SK-N-SH treated with all-trans-retinoic acid at 6 μM for 48 hours (cell line): ENCODE data around the gene STXBP5.
"Not testable (repeated sequence)": the region's sequence is repeated elsewhere in the genome, so short reads cannot be mapped to it uniquely, and the experiment has no call there.

ENCODE experiments used
- ATAC-seq: fragments of 200-7000 bp; cut with Tn5 transposase; 3 replicates; pipeline ENCODE4 v1.9.1; 2020; ENCODE audit warnings: mild to moderate bottlenecking, moderate library complexity
- BACH2 ChIP-seq: fragments of 250-450 bp; sonication (Bioruptor Pico); IDR thresholded peaks from 2 replicates; pipeline ENCODE4 v1.9.0; 2021; ENCODE audit warnings: mild to moderate bottlenecking, borderline replicate concordance
- CREB5 ChIP-seq: fragments of 250-450 bp; sonication (Bioruptor Pico); IDR thresholded peaks from 2 replicates; pipeline ENCODE4 v1.5.1; 2020; ENCODE audit warnings: low read depth, mild to moderate bottlenecking, moderate library complexity
- CSDC2 ChIP-seq: fragments of 250-450 bp; sonication (Bioruptor Pico); IDR thresholded peaks from 2 replicates; pipeline ENCODE4 v1.5.0; 2020; ENCODE audit warnings: mild to moderate bottlenecking, moderate library complexity
- GLIS3 ChIP-seq: fragments of 250-450 bp; sonication (Bioruptor Pico); IDR thresholded peaks from 2 replicates; pipeline ENCODE4 v1.5.0; 2020; ENCODE audit warnings: mild to moderate bottlenecking, moderate library complexity
- OSR1 ChIP-seq: fragments of 250-450 bp; sonication (Bioruptor Pico); IDR thresholded peaks from 2 replicates; pipeline ENCODE4 v1.8.0; 2022; ENCODE audit warnings: moderate library complexity, mild to moderate bottlenecking, inconsistent platforms
- PATZ1 ChIP-seq: fragments of 250-450 bp; sonication (Bioruptor Pico); IDR thresholded peaks from 2 replicates; pipeline ENCODE4 v1.8.0; 2020; ENCODE audit warnings: mild to moderate bottlenecking, moderate library complexity, borderline replicate concordance
- POU6F1 ChIP-seq: fragments of 250-450 bp; sonication (Bioruptor Pico); IDR thresholded peaks from 2 replicates; pipeline ENCODE4 v1.8.0; 2021; ENCODE audit warnings: low read depth, mild to moderate bottlenecking, moderate library complexity, borderline replicate concordance
- PPARA ChIP-seq: fragments of 250-450 bp; sonication (Bioruptor Pico); IDR thresholded peaks from 2 replicates; pipeline ENCODE4 v1.5.0; 2020; ENCODE audit warnings: mild to moderate bottlenecking, borderline replicate concordance
- RARB ChIP-seq: fragments of 250-450 bp; sonication (Bioruptor Pico); IDR thresholded peaks from 2 replicates; pipeline ENCODE4 v1.8.0; 2021; ENCODE audit warnings: mild to moderate bottlenecking, moderate library complexity
- SNAI2 ChIP-seq: fragments of 250-450 bp; sonication (Bioruptor Pico); IDR thresholded peaks from 2 replicates; pipeline ENCODE4 v1.5.0; 2020; ENCODE audit warnings: mild to moderate bottlenecking, moderate library complexity
- TCF4 ChIP-seq: fragments of 250-450 bp; sonication (Bioruptor Pico); IDR thresholded peaks from 2 replicates; pipeline ENCODE4 v1.8.0; 2021; ENCODE audit warnings: mild to moderate bottlenecking, moderate library complexity, borderline replicate concordance
- TSHZ2 ChIP-seq: fragments of 250-450 bp; sonication (Bioruptor Pico); IDR thresholded peaks from 2 replicates; pipeline ENCODE4 v1.5.0; 2020; ENCODE audit warnings: mild to moderate bottlenecking, moderate library complexity
- ZC3H10 ChIP-seq: fragments of 250-450 bp; sonication (Bioruptor Pico); IDR thresholded peaks from 2 replicates; pipeline ENCODE4 v1.5.1; 2021; ENCODE audit warnings: mild to moderate bottlenecking, moderate library complexity
- ZFP30 ChIP-seq: fragments of 450-650 bp; formaldehyde crosslinking; IDR thresholded peaks from 2 replicates; pipeline ENCODE4 v1.5.0; 2022; ENCODE audit warnings: mild to moderate bottlenecking, moderate library complexity
- ZNF565 ChIP-seq: fragments of 450-650 bp; formaldehyde crosslinking; conservative IDR thresholded peaks from 2 replicates; pipeline ENCODE4 v1.5.0; 2020; ENCODE audit warnings: low read depth, mild to moderate bottlenecking, moderate library complexity
- ZNF8 ChIP-seq: fragments of 450-650 bp; formaldehyde crosslinking; IDR thresholded peaks from 2 replicates; pipeline ENCODE4 v1.5.0; 2020; ENCODE audit warnings: mild to moderate bottlenecking, moderate library complexity

STXBP5 gene

GRCh38 chr6:147347882-147348575, 143.8 kb downstream of the STXBP5 start:
- no peak for TF ChIP-seq GLIS3 (CRISPR knock-in tag)
- TF ChIP-seq POU6F1: no peak
- TF ChIP-seq ZFP30 (CRISPR knock-in tag): no peak
- no peak for TF ChIP-seq RARB (CRISPR knock-in tag)
- TF ChIP-seq ZC3H10 (CRISPR knock-in tag): no peak
- TF ChIP-seq PPARA (CRISPR knock-in tag): no peak
- no peak for TF ChIP-seq BACH2 (CRISPR knock-in tag)
- TF ChIP-seq TCF4: no peak
- no peak for TF ChIP-seq SNAI2 (CRISPR knock-in tag)
- no peak for ATAC-seq

- TF ChIP-seq CREB5 (no peak), ZFP30 (CRISPR knock-in tag) (no peak), CSDC2 (CRISPR knock-in tag) (no peak), BACH2 (CRISPR knock-in tag) (no peak)
- TF ChIP-seq, all 23 proteins: peak for 0
- ATAC-seq: no peak
Measured at GRCh38 chr6:147361311-147361981, 157.2 kb downstream of the STXBP5 start.

- no peak for TF ChIP-seq GLIS3 (CRISPR knock-in tag)
- no peak for TF ChIP-seq TCF4
- ATAC-seq: no peak
Measured at GRCh38 chr6:147366290-147366689, 162.1 kb downstream of the STXBP5 start.

GRCh38 chr6:147371325-147371724, 167.1 kb downstream of the STXBP5 start:
- ATAC-seq: no peak
- TF ChIP-seq ZNF565 (CRISPR knock-in tag): no peak

GRCh38 chr6:147372806-147373205, 168.6 kb downstream of the STXBP5 start:
- no peak for TF ChIP-seq GLIS3 (CRISPR knock-in tag)
- TF ChIP-seq ZNF8 (CRISPR knock-in tag): no peak
- TF ChIP-seq BACH2 (CRISPR knock-in tag): no peak
- TF ChIP-seq, all 23 proteins: peak for 0
- no peak for ATAC-seq

GRCh38 chr6:147378819-147379218, 174.6 kb downstream of the STXBP5 start:
- ATAC-seq: no peak
- TF ChIP-seq PATZ1 (CRISPR knock-in tag) (no peak), OSR1 (no peak), TSHZ2 (no peak)
- TF ChIP-seq, all 23 proteins: peak for 0

- not testable (repeated sequence) for ATAC-seq
Measured at GRCh38 chr6:147380841-147381240, 176.6 kb downstream of the STXBP5 start.
